ENCODE measurements around the gene CA7. TPM values are rescaled to one million over a fixed set of nuclear protein-coding genes. Genes with fewer than 3 reads are reported as not detected.

Gene CA7
- polyA plus RNA-seq, 1 donor from 2014 or later: not detected

DNA sequence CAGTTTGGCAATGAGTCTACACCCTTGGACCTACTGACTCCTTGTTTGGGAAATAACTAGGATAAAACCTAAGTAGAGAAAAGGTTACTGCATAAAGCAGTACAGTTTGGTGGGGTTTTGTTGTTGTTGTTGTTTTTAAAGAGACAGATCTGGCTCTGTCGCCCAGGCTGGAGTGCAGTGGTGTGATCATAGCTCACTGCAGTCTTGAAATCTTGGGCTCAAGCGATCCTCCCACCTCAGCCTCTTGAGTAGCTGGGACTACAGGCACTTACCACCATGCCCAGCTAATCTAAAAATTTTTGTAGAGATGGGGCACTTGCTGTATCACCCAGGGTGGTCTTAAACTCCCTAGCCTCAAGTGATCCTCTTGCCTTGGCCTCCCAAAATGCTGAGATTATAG is 37.3 kb downstream of the CA7 start:
- Histone ChIP-seq H4K20me1 (ENCODE audit: insufficient read depth) (no peaks in the 10 kb centered on the region), H3K27me3 (ENCODE audit: insufficient read depth, low read depth, low read length) (no peaks in the 10 kb centered on the region), H3K4me3 (ENCODE audit: low read length) (peak overlapping the region; percentile 83), H3K9me3 (ENCODE audit: low read length) (no peaks in the 10 kb centered on the region), H3F3A (ENCODE audit: insufficient read depth, low read length, poor library complexity, severe bottlenecking) (no peaks in the 10 kb centered on the region), H3K36me3 (ENCODE audit: insufficient read depth, low read length) (no peaks in the 10 kb centered on the region), H3K4me2 (ENCODE audit: low read length) (no peak overlapping the region), H3K9ac (ENCODE audit: low read length) (no peak overlapping the region), H2AFZ (ENCODE audit: low read depth, low read length) (no peak overlapping the region), H3K9me2 (ENCODE audit: insufficient read depth, low read length) (no peaks in the 10 kb centered on the region), H3K79me2 (replicated peaks; ENCODE audit: insufficient read depth, low read length) (no peaks in the 10 kb centered on the region), H3K27ac (ENCODE audit: low read length) (no peak overlapping the region)
- TF ChIP-seq EP300 (conservative IDR thresholded peaks at IDR 0.05; ENCODE audit: poor library complexity, severe bottlenecking) (no peak), SMC3 (conservative IDR thresholded peaks at IDR 0.05; ENCODE audit: poor library complexity) (no peak), RAD21 (conservative IDR thresholded peaks at IDR 0.05) (no peak), TAF1 (IDR thresholded peaks at IDR 0.05; ENCODE audit: low read depth) (no peak), EZH2 (IDR thresholded peaks at IDR 0.05; ENCODE audit: borderline replicate concordance, insufficient read depth, low read length, poor library complexity, severe bottlenecking) (no peak), MXI1 (conservative IDR thresholded peaks at IDR 0.05; ENCODE audit: poor library complexity, severe bottlenecking) (no peak), POLR2AphosphoS5 (IDR thresholded peaks at IDR 0.05) (no peak)
- TF ChIP-seq, protein P1, sequence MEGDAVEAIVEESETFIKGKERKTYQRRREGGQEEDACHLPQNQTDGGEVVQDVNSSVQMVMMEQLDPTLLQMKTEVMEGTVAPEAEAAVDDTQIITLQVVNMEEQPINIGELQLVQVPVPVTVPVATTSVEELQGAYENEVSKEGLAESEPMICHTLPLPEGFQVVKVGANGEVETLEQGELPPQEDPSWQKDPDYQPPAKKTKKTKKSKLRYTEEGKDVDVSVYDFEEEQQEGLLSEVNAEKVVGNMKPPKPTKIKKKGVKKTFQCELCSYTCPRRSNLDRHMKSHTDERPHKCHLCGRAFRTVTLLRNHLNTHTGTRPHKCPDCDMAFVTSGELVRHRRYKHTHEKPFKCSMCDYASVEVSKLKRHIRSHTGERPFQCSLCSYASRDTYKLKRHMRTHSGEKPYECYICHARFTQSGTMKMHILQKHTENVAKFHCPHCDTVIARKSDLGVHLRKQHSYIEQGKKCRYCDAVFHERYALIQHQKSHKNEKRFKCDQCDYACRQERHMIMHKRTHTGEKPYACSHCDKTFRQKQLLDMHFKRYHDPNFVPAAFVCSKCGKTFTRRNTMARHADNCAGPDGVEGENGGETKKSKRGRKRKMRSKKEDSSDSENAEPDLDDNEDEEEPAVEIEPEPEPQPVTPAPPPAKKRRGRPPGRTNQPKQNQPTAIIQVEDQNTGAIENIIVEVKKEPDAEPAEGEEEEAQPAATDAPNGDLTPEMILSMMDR (IDR thresholded peaks at IDR 0.05; ENCODE audit: poor library complexity, severe bottlenecking): no peak
- TF ChIP-seq, protein P2, sequence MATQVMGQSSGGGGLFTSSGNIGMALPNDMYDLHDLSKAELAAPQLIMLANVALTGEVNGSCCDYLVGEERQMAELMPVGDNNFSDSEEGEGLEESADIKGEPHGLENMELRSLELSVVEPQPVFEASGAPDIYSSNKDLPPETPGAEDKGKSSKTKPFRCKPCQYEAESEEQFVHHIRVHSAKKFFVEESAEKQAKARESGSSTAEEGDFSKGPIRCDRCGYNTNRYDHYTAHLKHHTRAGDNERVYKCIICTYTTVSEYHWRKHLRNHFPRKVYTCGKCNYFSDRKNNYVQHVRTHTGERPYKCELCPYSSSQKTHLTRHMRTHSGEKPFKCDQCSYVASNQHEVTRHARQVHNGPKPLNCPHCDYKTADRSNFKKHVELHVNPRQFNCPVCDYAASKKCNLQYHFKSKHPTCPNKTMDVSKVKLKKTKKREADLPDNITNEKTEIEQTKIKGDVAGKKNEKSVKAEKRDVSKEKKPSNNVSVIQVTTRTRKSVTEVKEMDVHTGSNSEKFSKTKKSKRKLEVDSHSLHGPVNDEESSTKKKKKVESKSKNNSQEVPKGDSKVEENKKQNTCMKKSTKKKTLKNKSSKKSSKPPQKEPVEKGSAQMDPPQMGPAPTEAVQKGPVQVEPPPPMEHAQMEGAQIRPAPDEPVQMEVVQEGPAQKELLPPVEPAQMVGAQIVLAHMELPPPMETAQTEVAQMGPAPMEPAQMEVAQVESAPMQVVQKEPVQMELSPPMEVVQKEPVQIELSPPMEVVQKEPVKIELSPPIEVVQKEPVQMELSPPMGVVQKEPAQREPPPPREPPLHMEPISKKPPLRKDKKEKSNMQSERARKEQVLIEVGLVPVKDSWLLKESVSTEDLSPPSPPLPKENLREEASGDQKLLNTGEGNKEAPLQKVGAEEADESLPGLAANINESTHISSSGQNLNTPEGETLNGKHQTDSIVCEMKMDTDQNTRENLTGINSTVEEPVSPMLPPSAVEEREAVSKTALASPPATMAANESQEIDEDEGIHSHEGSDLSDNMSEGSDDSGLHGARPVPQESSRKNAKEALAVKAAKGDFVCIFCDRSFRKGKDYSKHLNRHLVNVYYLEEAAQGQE (IDR thresholded peaks at IDR 0.05; ENCODE audit: borderline replicate concordance): no peak

DNA sequence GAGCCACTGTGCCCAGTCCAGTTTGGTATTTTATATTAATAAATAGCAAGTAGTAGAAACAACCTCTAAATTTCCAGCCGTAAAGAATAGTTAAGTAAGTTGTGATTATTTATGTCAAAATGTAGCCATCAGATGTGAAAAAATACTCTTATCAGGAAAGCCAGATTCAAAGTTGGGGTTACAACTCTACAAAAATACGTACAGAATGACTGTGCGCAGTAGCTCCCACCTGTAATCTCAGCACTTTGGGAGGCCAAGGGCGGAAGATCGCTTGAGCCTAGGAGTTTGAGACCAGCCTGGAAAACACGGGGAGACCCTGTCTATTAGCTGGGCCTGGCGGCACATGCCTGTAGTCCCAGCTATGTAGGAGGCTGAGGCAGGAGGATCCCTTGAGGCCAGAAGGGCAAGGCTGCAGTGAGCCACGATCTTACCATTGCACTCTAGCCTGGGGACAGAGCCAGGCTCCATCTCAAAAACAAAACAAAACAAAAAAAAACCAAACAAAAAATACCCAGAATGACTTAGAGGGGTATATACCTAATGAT is 37.8 kb downstream of the CA7 start:
- H3K36me3 ChIP-seq (ENCODE audit: insufficient read depth, low read length): no peaks in the 10 kb centered on the region
- H3K27ac ChIP-seq (ENCODE audit: low read length): no peak overlapping the region

More for the DNA sequence above, 37.8 kb downstream of the CA7 start:
- no peaks in the 10 kb centered on the region for H3K27me3 ChIP-seq (ENCODE audit: insufficient read depth, low read depth, low read length)
- H3K4me2 ChIP-seq (ENCODE audit: low read length): no peak overlapping the region
- no peak overlapping the region for H3K4me3 ChIP-seq (ENCODE audit: low read length)
- no peaks in the 10 kb centered on the region for H3F3A ChIP-seq (ENCODE audit: insufficient read depth, low read length, poor library complexity, severe bottlenecking)
- TF ChIP-seq RAD21 (conservative IDR thresholded peaks at IDR 0.05) (no peak), POLR2AphosphoS5 (IDR thresholded peaks at IDR 0.05) (no peak), EZH2 (IDR thresholded peaks at IDR 0.05; ENCODE audit: borderline replicate concordance, insufficient read depth, low read length, poor library complexity, severe bottlenecking) (no peak), SMC3 (conservative IDR thresholded peaks at IDR 0.05; ENCODE audit: poor library complexity) (no peak), EP300 (conservative IDR thresholded peaks at IDR 0.05; ENCODE audit: poor library complexity, severe bottlenecking) (no peak)
- TF ChIP-seq, protein P2 (IDR thresholded peaks at IDR 0.05; ENCODE audit: borderline replicate concordance): no peak
- H3K9me3 ChIP-seq (ENCODE audit: low read length): no peaks in the 10 kb centered on the region
- no peak overlapping the region for H2AFZ ChIP-seq (ENCODE audit: low read depth, low read length)
- no peaks in the 10 kb centered on the region for H3K9me2 ChIP-seq (ENCODE audit: insufficient read depth, low read length)
- no peaks in the 10 kb centered on the region for H3K79me2 ChIP-seq (replicated peaks; ENCODE audit: insufficient read depth, low read length)
- H4K20me1 ChIP-seq (ENCODE audit: insufficient read depth): no peaks in the 10 kb centered on the region
- H3K9ac ChIP-seq (ENCODE audit: low read length): no peak overlapping the region
